Nephron progenitor cell (in vitro differentiated cells): ENCODE results near the gene BTBD18.
A peak's percentile ranks its signal among the peaks of the same experiment; 100 is the strongest.

ENCODE experiments used
- DNase-seq: peaks from one replicate; pipeline ENCODE4 v3.0.0; 2021
- H3K27ac Mint-ChIP-seq: 2 replicates; pipeline ENCODE4 v1.8.0; 2021; ENCODE audit warnings: mild to moderate bottlenecking, moderate library complexity, mixed read lengths
- H3K27me3 Mint-ChIP-seq: 2 replicates; pipeline ENCODE4 v1.8.0; 2021; ENCODE audit warnings: mild to moderate bottlenecking, low read depth, mixed read lengths; ENCODE audit not compliant: poor library complexity
- H3K36me3 Mint-ChIP-seq: 2 replicates; pipeline ENCODE4 v1.8.0; 2021; ENCODE audit warnings: low read depth, mixed read lengths
- H3K4me1 Mint-ChIP-seq: 2 replicates; pipeline ENCODE4 v1.8.0; 2021; ENCODE audit warnings: mixed read lengths
- H3K4me3 Mint-ChIP-seq: 2 replicates; pipeline ENCODE4 v1.8.0; 2021; ENCODE audit warnings: mild to moderate bottlenecking, moderate library complexity, mixed read lengths
- H3K9me3 Mint-ChIP-seq: 2 replicates; pipeline ENCODE4 v1.8.0; 2021; ENCODE audit warnings: mild to moderate bottlenecking, moderate library complexity, mixed read lengths
- TF ChIP-seq, protein P1 (sequence below): fragments of 200-600 bp; sonication (generic); IDR thresholded peaks from 2 replicates; pipeline ENCODE4 v1.5.0; 2021; ENCODE audit warnings: antibody characterized with exemption

The BTBD18 gene

DNA sequence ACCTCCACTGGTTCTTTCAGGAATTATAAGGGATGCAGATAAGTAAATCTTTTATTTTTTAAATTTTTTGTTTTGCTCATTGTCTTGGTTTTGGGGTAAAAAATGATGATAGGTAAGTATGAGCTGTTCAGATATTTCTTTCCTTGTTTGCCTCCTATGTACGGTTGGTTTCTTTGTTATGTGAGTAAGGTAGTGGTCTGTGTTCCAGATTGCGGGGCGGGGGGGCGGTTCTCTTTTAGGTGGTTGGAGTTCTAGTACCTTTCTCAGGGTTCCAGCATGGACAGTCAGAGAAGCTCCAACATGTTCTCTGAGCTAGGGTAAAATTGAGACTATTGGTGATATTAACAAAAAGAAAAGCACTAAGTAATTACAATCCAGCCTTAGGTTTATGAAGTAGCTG, 12.4 kb upstream of the BTBD18 start:
- no peaks in the 10 kb centered on the region for H3K27me3 Mint-ChIP-seq
- peaks cover 33% of the 10 kb centered on the region for H3K4me1 Mint-ChIP-seq
- peak overlapping the region; percentile 80 for H3K27ac Mint-ChIP-seq
- no peak for DNase-seq
- H3K9me3 Mint-ChIP-seq: peaks cover 17% of the 10 kb centered on the region
- peaks cover 34% of the 10 kb centered on the region for H3K36me3 Mint-ChIP-seq
- peak overlapping the region; percentile 100 for H3K4me3 Mint-ChIP-seq
- TF ChIP-seq, protein P1, sequence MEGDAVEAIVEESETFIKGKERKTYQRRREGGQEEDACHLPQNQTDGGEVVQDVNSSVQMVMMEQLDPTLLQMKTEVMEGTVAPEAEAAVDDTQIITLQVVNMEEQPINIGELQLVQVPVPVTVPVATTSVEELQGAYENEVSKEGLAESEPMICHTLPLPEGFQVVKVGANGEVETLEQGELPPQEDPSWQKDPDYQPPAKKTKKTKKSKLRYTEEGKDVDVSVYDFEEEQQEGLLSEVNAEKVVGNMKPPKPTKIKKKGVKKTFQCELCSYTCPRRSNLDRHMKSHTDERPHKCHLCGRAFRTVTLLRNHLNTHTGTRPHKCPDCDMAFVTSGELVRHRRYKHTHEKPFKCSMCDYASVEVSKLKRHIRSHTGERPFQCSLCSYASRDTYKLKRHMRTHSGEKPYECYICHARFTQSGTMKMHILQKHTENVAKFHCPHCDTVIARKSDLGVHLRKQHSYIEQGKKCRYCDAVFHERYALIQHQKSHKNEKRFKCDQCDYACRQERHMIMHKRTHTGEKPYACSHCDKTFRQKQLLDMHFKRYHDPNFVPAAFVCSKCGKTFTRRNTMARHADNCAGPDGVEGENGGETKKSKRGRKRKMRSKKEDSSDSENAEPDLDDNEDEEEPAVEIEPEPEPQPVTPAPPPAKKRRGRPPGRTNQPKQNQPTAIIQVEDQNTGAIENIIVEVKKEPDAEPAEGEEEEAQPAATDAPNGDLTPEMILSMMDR: no peak

DNA sequence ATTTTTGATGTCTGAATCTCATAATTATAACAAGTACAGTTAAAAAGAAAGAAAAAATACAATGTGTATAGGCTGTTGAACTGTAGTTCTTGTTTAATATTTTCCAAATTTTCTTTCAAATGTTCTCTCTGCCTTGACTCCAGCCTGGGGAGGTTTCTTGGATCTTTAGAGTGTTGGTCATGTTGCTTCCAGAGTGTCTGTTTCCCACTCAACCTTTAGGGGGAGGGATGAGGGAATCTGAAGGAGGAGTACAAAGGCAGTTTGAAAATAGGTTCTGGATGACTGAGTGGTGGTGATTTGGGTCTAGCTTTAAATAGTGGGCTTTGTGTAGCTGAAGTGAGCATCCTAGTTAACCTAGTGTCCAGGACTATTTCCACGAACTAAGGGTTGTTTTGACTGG, 11.9 kb upstream of the BTBD18 start:
- H3K4me3 Mint-ChIP-seq: peak overlapping the region; percentile 100
- no peak for DNase-seq
- peak overlapping the region; percentile 80 for H3K27ac Mint-ChIP-seq

DNA sequence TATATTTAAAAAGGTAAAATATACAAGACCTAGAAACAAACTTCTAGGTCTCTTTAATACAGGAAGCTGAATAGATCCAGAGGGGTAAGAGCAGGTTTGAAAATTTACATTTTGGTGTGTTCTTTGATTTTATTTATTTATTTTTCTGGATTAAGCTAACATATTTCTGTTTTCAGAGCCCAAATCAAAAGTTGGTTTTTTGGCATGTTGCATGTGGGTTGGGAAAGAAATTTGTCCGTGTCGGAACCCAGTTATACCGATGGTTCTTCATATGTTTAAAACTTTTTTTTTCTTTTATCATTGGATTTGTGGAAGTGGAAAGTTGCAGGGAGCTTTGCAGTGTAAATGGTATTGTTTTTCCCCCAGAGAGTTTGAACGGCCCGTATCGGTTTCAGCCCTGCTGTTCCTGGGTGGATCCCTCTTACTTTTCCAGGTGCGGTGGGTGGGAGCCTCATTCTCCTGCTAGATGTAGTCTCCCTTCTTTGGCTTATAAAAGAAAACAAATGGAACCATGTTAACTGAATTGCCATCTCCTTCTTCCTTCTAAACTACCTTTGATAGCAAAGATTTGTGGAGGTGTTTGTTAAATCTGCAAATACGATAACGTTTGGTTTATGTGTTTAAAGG, 10.7 kb upstream of the BTBD18 start:
- Mint-ChIP-seq H3K4me1 (peaks cover 33% of the 10 kb centered on the region), H3K9me3 (peaks cover 11% of the 10 kb centered on the region), H3K27ac (peak overlapping the region; percentile 84), H3K36me3 (peaks cover 20% of the 10 kb centered on the region), H3K4me3 (peak overlapping the region; percentile 100), H3K27me3 (no peaks in the 10 kb centered on the region)
- DNase-seq: no peak
- TF ChIP-seq, protein P1: no peak

More for the DNA sequence above, 11.9 kb upstream of the BTBD18 start:
- H3K4me1 Mint-ChIP-seq: peaks cover 33% of the 10 kb centered on the region
- H3K36me3 Mint-ChIP-seq: peaks cover 33% of the 10 kb centered on the region
- H3K27me3 Mint-ChIP-seq: no peaks in the 10 kb centered on the region
- H3K9me3 Mint-ChIP-seq: peaks cover 17% of the 10 kb centered on the region
- TF ChIP-seq, protein P1: no peak

DNA sequence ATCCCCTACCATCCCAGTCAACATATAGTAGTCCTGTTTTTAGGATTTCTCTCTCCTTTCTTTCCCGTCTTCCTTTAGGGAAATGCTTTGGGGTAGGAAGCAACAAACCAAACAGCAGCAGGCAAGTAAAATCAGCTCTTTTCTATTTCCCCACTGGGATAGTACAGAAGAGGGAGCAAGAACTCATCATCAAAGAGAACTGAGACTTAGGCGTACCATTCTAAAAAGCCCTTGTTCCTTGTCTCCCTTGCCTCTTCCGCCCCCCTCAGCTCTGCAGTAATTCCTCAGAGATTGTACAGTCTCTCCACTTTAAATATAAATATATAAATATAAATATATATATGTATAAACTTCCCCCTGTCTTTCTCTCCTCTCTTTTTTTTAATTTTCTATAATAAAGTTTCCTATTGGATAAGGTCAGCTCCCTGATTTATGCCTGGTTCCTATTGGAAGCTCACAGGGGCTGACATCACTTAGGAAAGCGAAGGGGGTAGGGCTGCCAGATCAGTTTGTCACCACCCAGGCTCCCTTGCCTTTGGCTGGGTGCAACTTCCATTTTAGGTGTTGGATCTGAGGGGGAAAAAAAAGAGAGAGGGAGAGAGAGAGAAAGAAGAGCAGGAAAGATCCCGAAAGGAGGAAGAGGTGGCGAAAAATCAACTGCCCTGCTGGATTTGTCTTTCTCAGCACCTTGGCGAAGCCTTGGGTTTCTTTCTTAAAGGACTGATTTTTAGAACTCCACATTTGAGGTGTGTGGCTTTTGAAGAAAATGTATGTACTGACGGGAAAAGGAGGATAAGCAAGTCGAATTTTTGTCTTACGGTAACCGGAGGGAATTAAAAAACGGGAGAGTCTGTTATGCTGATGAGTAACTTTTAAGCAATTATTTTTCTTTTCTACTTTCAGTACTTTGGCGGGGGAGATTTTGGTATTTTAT, 9.9 kb upstream of the BTBD18 start, which contains the start of gene CTNND1:
TSS of gene CTNND1 (plus strand) at position 502 of the 934 bp plus-strand sequence. CDS start 29,677 bp downstream, outside the sequence.
- Mint-ChIP-seq H3K27me3 (no peaks in the 10 kb centered on the region), H3K4me1 (peaks cover 32% of the 10 kb centered on the region), H3K9me3 (peaks cover 6% of the 10 kb centered on the region), H3K27ac (peak within 1 kb of the TSS; percentile 99), H3K4me3 (peak within 1 kb of the TSS; percentile 100), H3K36me3 (peaks cover 13% of the 10 kb centered on the region)
- DNase-seq: peak; percentile 66
- TF ChIP-seq, protein P1: no peak

DNA sequence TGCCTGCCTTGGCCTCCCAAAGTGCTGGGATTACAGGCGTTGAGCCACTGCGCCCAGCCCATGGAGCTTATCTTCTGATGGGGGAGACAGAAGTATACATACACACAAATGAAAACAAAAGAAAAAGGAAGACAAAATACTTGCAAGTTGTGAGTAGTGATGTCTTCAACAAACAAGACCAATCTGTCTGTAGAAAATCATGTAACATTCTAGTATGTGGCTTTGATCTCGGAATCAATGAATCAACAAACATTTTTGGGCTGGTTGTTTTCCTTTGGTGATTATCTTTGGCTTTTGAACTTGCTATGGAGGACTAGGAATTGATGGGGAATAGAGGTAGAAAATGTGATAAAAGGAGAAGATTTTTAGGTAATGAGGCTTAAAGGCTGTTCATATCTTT, 6.6 kb upstream of the BTBD18 start:
- no peak overlapping the region for H3K4me3 Mint-ChIP-seq
- no peak overlapping the region for H3K27ac Mint-ChIP-seq
- H3K9me3 Mint-ChIP-seq: no peaks in the 10 kb centered on the region
- H3K36me3 Mint-ChIP-seq: no peaks in the 10 kb centered on the region
- no peaks in the 10 kb centered on the region for H3K27me3 Mint-ChIP-seq
- no peak for DNase-seq
- TF ChIP-seq, protein P1: no peak
- H3K4me1 Mint-ChIP-seq: peaks cover 12% of the 10 kb centered on the region
